GM21528 (cell line): Measurements from ENCODE around the gene CD52.
"Not testable (repeated sequence)": the region's sequence is repeated elsewhere in the genome, so short reads cannot be mapped to it uniquely, and the experiment has no call there.

Experiments used
- ATAC-seq: cut with Tn5 transposase; IDR thresholded peaks from one replicate; pipeline ENCODE4 v1.9.1; 2021; ENCODE audit warnings: mild to moderate bottlenecking, moderate library complexity; ENCODE audit not compliant: unreplicated experiment, low FRiP score

The CD52 gene

GRCh38 chr1:26327956-26328362, 10.2 kb downstream of the CD52 start:
- no peak for ATAC-seq

GRCh38 chr1:26328597-26328996, 10.8 kb downstream of the CD52 start:
- no peak for ATAC-seq

GRCh38 chr1:26329380-26329779, 11.6 kb downstream of the CD52 start:
- not testable (repeated sequence) for ATAC-seq

- no peak for ATAC-seq
These were observed 12.5 kb downstream of the CD52 start for GRCh38 chr1:26330276-26330675.

- ATAC-seq: not testable (repeated sequence)
These were observed 15.6 kb downstream of the CD52 start for GRCh38 chr1:26333312-26333711.

GRCh38 chr1:26335774-26336476, 18.2 kb downstream of the CD52 start:
- ATAC-seq: no peak

GRCh38 chr1:26336477-26337205, 18.9 kb downstream of the CD52 start:
- ATAC-seq: peak; percentile 62

- ATAC-seq: no peak
These were observed 19.4 kb downstream of the CD52 start for GRCh38 chr1:26337206-26337535.

- ATAC-seq: no peak
These were observed 19.9 kb downstream of the CD52 start for GRCh38 chr1:26337625-26338024.

- ATAC-seq: no peak
These were observed 20.9 kb downstream of the CD52 start for GRCh38 chr1:26338670-26339069.

- no peak for ATAC-seq
These were observed 22.3 kb downstream of the CD52 start for GRCh38 chr1:26340047-26340481.

GRCh38 chr1:26344147-26344920, 26.6 kb downstream of the CD52 start:
- ATAC-seq: no peak

GRCh38 chr1:26345718-26346117, 28.0 kb downstream of the CD52 start:
- no peak for ATAC-seq

- ATAC-seq: no peak
These were observed 28.7 kb downstream of the CD52 start for GRCh38 chr1:26346274-26347033.

- no peak for ATAC-seq
These were observed 31.6 kb downstream of the CD52 start for GRCh38 chr1:26349188-26349876.

- ATAC-seq: no peak
These were observed 32.1 kb downstream of the CD52 start for GRCh38 chr1:26349877-26350244.

- ATAC-seq: no peak
These were observed 32.6 kb downstream of the CD52 start for GRCh38 chr1:26350343-26350700.

- ATAC-seq: no peak
These were observed 33.2 kb downstream of the CD52 start for GRCh38 chr1:26350701-26351589.

- ATAC-seq: no peak
These were observed 34.0 kb downstream of the CD52 start for GRCh38 chr1:26351590-26352337.
